HCT116 (cell line): ENCODE measurements around the gene IGDCC3.

Experiments used
- POLR2A ChIP-seq: IDR thresholded peaks from 2 replicates; pipeline ENCODE4 v1.7.0; 2011; ENCODE audit warnings: borderline replicate concordance; ENCODE audit not compliant: insufficient read depth, insufficient read length; ENCODE audit errors: extremely low read depth
- TF ChIP-seq, protein P1 (sequence below), 3 experiments: fragments of 200-600 bp in 1 of 3; sonication (generic) in 1 of 3; IDR thresholded peaks in 2 of 3; conservative IDR thresholded peaks in 1 of 3; 2 replicates each; pipeline ENCODE4 v1.5.1; 2012 to 2017; ENCODE audit warnings: low read depth in 2 of 3, low read length in 2 of 3, antibody characterized with exemption in 1 of 3, borderline replicate concordance in 1 of 3, control low read depth in 1 of 3, mild to moderate bottlenecking in 1 of 3, mixed read lengths in 1 of 3, mixed run types in 1 of 3, moderate library complexity in 1 of 3; ENCODE audit not compliant: insufficient read depth in 1 of 3

DNA sequence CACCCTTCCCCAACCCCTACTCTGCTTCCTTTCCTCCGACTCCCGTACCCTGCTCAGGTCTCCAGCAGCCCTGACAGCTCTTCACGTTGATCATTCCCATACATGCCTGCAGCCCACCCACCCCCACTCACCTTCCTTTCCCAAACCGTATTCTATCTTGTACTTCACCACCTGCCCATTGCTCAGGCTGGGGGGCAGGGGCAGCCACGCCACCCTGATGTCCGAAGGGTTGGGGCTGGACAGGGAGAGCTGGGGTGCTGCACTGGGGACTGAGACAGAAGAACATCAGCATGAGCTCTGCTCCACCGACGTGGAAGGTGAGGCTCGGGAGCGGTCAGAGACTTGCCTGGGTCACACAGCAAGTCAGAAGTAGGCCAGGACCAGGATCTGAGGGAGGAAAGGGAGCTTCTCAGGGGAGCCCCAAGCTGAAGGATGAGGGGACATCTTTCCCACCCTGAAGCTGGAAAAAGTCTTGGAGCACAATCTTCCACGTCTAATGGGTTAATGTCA is 16.5 kb upstream of the IGDCC3 start:
- TF ChIP-seq, protein P1, sequence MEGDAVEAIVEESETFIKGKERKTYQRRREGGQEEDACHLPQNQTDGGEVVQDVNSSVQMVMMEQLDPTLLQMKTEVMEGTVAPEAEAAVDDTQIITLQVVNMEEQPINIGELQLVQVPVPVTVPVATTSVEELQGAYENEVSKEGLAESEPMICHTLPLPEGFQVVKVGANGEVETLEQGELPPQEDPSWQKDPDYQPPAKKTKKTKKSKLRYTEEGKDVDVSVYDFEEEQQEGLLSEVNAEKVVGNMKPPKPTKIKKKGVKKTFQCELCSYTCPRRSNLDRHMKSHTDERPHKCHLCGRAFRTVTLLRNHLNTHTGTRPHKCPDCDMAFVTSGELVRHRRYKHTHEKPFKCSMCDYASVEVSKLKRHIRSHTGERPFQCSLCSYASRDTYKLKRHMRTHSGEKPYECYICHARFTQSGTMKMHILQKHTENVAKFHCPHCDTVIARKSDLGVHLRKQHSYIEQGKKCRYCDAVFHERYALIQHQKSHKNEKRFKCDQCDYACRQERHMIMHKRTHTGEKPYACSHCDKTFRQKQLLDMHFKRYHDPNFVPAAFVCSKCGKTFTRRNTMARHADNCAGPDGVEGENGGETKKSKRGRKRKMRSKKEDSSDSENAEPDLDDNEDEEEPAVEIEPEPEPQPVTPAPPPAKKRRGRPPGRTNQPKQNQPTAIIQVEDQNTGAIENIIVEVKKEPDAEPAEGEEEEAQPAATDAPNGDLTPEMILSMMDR (IDR thresholded peaks at IDR 0.05 in 2 of 3, conservative IDR thresholded peaks at IDR 0.05 in 1 of 3; ENCODE audit: borderline replicate concordance in 1 of 3, insufficient read depth in 1 of 3, low read depth in 2 of 3, low read length in 2 of 3) = no peak
- TF ChIP-seq POLR2A = no peak
